Coronary artery (tissue), 2 donors: Measurements from ENCODE around the gene FAM221B.

Experiments used
- DNase-seq: peaks from one replicate; pipeline ENCODE4 v3.0.0-alpha.2; 2017; ENCODE audit warnings: low spot score
- H3K27ac ChIP-seq, 2 donors: fragments of 200-600 bp; sonication (generic); one replicate each; pipeline ENCODE4 v1.5.1; 2016 to 2019
- H3K4me3 ChIP-seq: fragments of 200-600 bp; sonication (generic); 2 replicates; pipeline ENCODE4 v1.5.1; 2016; ENCODE audit warnings: mild to moderate bottlenecking, moderate library complexity
- CTCF ChIP-seq: fragments of 200-600 bp; sonication (generic); IDR thresholded peaks from one replicate; pipeline ENCODE4 v1.5.1; 2019; ENCODE audit warnings: antibody characterized with exemption

FAM221B gene

GRCh38 chr9:35858458-35858857 is 29.9 kb upstream of the FAM221B start:
- H3K4me3 ChIP-seq = no peak overlapping the region
- no peak for DNase-seq
- H3K27ac ChIP-seq = no peak overlapping the region
- no peak for TF ChIP-seq CTCF

GRCh38 chr9:35856882-35857281 is 28.4 kb upstream of the FAM221B start:
- DNase-seq = peak; percentile 29
- H3K4me3 ChIP-seq = no peak overlapping the region
- TF ChIP-seq CTCF = no peak
- H3K27ac ChIP-seq = no peak overlapping the region

- Histone ChIP-seq H3K27ac (no peak overlapping the region), H3K4me3 (no peak overlapping the region)
- no peak for DNase-seq
- no peak for TF ChIP-seq CTCF
Measured at GRCh38 chr9:35856206-35856605, 27.7 kb upstream of the FAM221B start.

GRCh38 chr9:35854091-35854762 is 25.7 kb upstream of the FAM221B start:
- Histone ChIP-seq H3K27ac (no peak overlapping the region), H3K4me3 (no peak overlapping the region)
- TF ChIP-seq CTCF = no peak
- DNase-seq = peak; percentile 40

- Histone ChIP-seq H3K27ac (no peak overlapping the region), H3K4me3 (no peak overlapping the region)
- no peak for TF ChIP-seq CTCF
- DNase-seq = peak; percentile 56
Measured at GRCh38 chr9:35852876-35853865, 24.6 kb upstream of the FAM221B start.

GRCh38 chr9:35852267-35852815 is 23.8 kb upstream of the FAM221B start:
- Histone ChIP-seq H3K27ac (no peak overlapping the region), H3K4me3 (no peak overlapping the region)
- DNase-seq = peak; percentile 41
- TF ChIP-seq CTCF = no peak
